A549 (cell line): ENCODE measurements around the gene TMEM106C.

Source experiments
- CBX2 ChIP-seq: fragments of 200-600 bp; sonication (generic); IDR thresholded peaks from 2 replicates; pipeline ENCODE4 v1.6.1; 2016; ENCODE audit warnings: low read depth, mild to moderate bottlenecking, borderline replicate concordance
- CTCF ChIP-seq: fragments of >200 bp; sonication (Bioruptor Twin); formaldehyde crosslinking; IDR thresholded peaks from 3 replicates; pipeline ENCODE4 v1.5.1; 2016
- EP300 ChIP-seq, 2 experiments: fragments of >200 bp; sonication (Bioruptor Twin); formaldehyde crosslinking; IDR thresholded peaks; 2 replicates in 1 of 2; 3 replicates in 1 of 2; pipeline ENCODE4 v1.6.1; 2016 to 2017
- FOXS1 ChIP-seq: fragments of 250-450 bp; sonication (Bioruptor Pico); IDR thresholded peaks from 2 replicates; pipeline ENCODE4 v1.5.0; 2020; ENCODE audit warnings: mild to moderate bottlenecking, moderate library complexity
- HEYL ChIP-seq: fragments of 250-450 bp; sonication (Bioruptor Pico); IDR thresholded peaks from 2 replicates; pipeline ENCODE4 v1.8.0; 2021; ENCODE audit warnings: mild to moderate bottlenecking, moderate library complexity
- MAFK ChIP-seq: fragments of 450-650 bp; IDR thresholded peaks from 2 replicates; pipeline ENCODE4 v1.6.1; 2014; ENCODE audit not compliant: partially characterized antibody
- PHF8 ChIP-seq: fragments of 200-600 bp; sonication (generic); IDR thresholded peaks from 2 replicates; pipeline ENCODE4 v1.6.1; 2016; ENCODE audit warnings: low read depth, mild to moderate bottlenecking, antibody characterized with exemption, moderate library complexity, borderline replicate concordance
- POLR2A ChIP-seq: IDR thresholded peaks from 2 replicates; pipeline ENCODE4 v1.6.1; 2012; ENCODE audit warnings: mild to moderate bottlenecking, low read length
- RNF2 ChIP-seq: fragments of 200-600 bp; sonication (generic); IDR thresholded peaks from 2 replicates; pipeline ENCODE4 v1.6.1; 2016; ENCODE audit warnings: low read depth, mild to moderate bottlenecking, antibody characterized with exemption, moderate library complexity, borderline replicate concordance
- ZNF302 ChIP-seq: fragments of 250-450 bp; sonication (Bioruptor Pico); IDR thresholded peaks from 2 replicates; pipeline ENCODE4 v1.9.0; 2021; ENCODE audit warnings: inconsistent platforms, mild to moderate bottlenecking, moderate library complexity
- TF ChIP-seq, protein P1 (sequence below): IDR thresholded peaks from 2 replicates; pipeline ENCODE4 v1.6.1; 2012
- TF ChIP-seq, protein P2 (sequence below): fragments of 200-600 bp; sonication (generic); IDR thresholded peaks from 2 replicates; pipeline ENCODE4 v1.6.1; 2016; ENCODE audit warnings: antibody characterized with exemption, mild to moderate bottlenecking, moderate library complexity
- TF ChIP-seq, protein P3 (sequence below): IDR thresholded peaks from 2 replicates; pipeline ENCODE4 v1.6.1; 2012

DNA sequence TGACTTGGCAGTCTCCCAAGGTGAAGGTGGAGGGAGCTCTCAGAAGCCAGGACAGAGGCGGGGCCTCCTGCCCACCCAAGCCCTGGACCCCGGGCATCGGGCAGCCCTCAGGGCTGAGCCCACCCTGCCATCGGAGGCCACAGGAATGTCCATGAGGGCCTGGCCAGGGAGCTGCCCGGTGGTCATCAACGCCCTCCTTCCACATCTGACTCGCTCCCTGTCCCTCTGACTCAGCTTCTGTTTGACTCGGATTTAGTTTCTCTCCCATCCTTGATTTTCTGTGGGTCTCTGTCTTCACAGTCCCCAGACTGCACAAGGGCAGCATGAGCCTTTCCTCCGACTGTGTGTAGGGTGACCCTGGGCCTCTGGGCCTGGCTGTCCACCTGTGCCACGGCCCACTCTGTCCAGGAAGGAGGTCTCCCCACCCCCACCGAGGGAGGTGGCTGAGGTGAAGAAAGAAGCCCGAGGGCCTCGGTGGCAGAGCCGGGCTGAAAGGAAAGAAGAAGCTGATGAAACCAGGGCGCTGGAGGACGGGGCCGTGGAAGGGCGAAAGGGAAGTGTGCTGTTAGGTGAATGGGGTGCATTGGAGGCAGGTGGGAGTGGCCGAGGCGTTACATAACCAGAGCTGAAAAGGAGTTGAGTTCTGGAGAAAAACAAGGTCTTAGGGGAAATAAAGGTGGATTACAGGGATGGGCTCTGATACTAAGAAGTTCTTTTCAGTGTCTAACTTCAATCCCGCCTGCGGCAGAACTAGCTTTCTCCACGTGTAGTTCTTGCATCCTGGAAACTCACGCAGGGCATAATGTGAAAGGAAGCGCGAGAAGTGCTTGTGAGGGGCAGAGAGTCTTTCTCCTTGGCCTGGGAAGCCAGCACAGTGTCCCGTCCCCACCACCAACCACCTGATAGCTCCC is 16.7 kb upstream of the TMEM106C start:
- TF ChIP-seq EP300 (IDR thresholded peaks at IDR 0.05) (no peak), POLR2A (no peak), CTCF (no peak), MAFK (no peak), HEYL (CRISPR knock-in tag) (no peak), FOXS1 (CRISPR knock-in tag) (no peak), CBX2 (no peak), PHF8 (no peak), ZNF302 (no peak), RNF2 (no peak)
- TF ChIP-seq, protein P1, sequence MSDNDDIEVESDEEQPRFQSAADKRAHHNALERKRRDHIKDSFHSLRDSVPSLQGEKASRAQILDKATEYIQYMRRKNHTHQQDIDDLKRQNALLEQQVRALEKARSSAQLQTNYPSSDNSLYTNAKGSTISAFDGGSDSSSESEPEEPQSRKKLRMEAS = no peak
- TF ChIP-seq, protein P2, sequence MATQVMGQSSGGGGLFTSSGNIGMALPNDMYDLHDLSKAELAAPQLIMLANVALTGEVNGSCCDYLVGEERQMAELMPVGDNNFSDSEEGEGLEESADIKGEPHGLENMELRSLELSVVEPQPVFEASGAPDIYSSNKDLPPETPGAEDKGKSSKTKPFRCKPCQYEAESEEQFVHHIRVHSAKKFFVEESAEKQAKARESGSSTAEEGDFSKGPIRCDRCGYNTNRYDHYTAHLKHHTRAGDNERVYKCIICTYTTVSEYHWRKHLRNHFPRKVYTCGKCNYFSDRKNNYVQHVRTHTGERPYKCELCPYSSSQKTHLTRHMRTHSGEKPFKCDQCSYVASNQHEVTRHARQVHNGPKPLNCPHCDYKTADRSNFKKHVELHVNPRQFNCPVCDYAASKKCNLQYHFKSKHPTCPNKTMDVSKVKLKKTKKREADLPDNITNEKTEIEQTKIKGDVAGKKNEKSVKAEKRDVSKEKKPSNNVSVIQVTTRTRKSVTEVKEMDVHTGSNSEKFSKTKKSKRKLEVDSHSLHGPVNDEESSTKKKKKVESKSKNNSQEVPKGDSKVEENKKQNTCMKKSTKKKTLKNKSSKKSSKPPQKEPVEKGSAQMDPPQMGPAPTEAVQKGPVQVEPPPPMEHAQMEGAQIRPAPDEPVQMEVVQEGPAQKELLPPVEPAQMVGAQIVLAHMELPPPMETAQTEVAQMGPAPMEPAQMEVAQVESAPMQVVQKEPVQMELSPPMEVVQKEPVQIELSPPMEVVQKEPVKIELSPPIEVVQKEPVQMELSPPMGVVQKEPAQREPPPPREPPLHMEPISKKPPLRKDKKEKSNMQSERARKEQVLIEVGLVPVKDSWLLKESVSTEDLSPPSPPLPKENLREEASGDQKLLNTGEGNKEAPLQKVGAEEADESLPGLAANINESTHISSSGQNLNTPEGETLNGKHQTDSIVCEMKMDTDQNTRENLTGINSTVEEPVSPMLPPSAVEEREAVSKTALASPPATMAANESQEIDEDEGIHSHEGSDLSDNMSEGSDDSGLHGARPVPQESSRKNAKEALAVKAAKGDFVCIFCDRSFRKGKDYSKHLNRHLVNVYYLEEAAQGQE = no peak
- TF ChIP-seq, protein P3, sequence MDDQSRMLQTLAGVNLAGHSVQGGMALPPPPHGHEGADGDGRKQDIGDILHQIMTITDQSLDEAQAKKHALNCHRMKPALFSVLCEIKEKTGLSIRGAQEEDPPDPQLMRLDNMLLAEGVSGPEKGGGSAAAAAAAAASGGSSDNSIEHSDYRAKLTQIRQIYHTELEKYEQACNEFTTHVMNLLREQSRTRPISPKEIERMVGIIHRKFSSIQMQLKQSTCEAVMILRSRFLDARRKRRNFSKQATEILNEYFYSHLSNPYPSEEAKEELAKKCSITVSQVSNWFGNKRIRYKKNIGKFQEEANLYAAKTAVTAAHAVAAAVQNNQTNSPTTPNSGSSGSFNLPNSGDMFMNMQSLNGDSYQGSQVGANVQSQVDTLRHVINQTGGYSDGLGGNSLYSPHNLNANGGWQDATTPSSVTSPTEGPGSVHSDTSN = no peak
